Thoracic aorta (tissue), 2 donors: ENCODE results near the gene SYNJ1. TPM values are rescaled to one million over a fixed set of nuclear protein-coding genes. Genes with fewer than 3 reads are reported as not detected.

Experiments
- ATAC-seq: fragments of 150-250 bp; one replicate; pipeline ENCODE4 v1.8.0; 2017; ENCODE audit warnings: low read depth; ENCODE audit not compliant: insufficient number of reproducible peaks, low FRiP score
- DNase-seq: peaks from one replicate; pipeline ENCODE4 v3.0.0-alpha.2; 2020; ENCODE audit warnings: low spot score
- H3K27ac ChIP-seq, 2 donors: fragments of 200-600 bp; sonication (generic); 1 replicate in 1 of 2; 2 replicates in 1 of 2; pipeline ENCODE4 v1.5.1; 2016; ENCODE audit warnings: mild to moderate bottlenecking in 2 of 2, moderate library complexity in 2 of 2
- H3K27me3 ChIP-seq: fragments of 200-600 bp; sonication (generic); replicated peaks from 2 replicates; pipeline ENCODE4 v1.6.0; 2016; ENCODE audit warnings: mild to moderate bottlenecking; ENCODE audit not compliant: insufficient read depth
- H3K36me3 ChIP-seq: fragments of 200-600 bp; sonication (generic); one replicate; pipeline ENCODE4 v1.5.1; 2016
- H3K4me1 ChIP-seq, 2 donors: fragments of 200-600 bp; sonication (generic); 1 replicate in 1 of 2; 2 replicates in 1 of 2; pipeline versions ENCODE4 v1.5.1 to v1.6.0; 2016; ENCODE audit warnings: low read depth in 2 of 2, mild to moderate bottlenecking in 1 of 2; ENCODE audit not compliant: control insufficient read depth in 1 of 2
- H3K4me3 ChIP-seq: fragments of 200-600 bp; sonication (generic); 2 replicates; pipeline ENCODE4 v1.5.1; 2016; ENCODE audit warnings: mild to moderate bottlenecking
- H3K9me3 ChIP-seq: fragments of 200-600 bp; sonication (generic); 2 replicates; pipeline ENCODE4 v1.5.1; 2016
- CTCF ChIP-seq: fragments of 200-600 bp; sonication (generic); IDR thresholded peaks from one replicate; pipeline ENCODE4 v1.5.1; 2019; ENCODE audit warnings: antibody characterized with exemption
- total RNA-seq, 2 donors: library from RNA; depleted of rRNA; stranded (reverse); fragments of >200 nt; gene quantifications; one replicate each; pipeline versions ENCODE4 v1.1.0 to v1.2.3, GENCODE V29; 2016

The SYNJ1 gene
- total RNA-seq, 2 donors from 2014 or later = 10.6 to 19.4 TPM

GRCh38 chr21:32581732-32582131 lies 146.1 kb downstream of the SYNJ1 start:
- Histone ChIP-seq H3K27me3 (no peaks in the 10 kb centered on the region), H3K4me3 (no peak overlapping the region), H3K4me1 (no peaks in the 10 kb centered on the region), H3K27ac (no peak overlapping the region), H3K36me3 (no peaks in the 10 kb centered on the region), H3K9me3 (no peaks in the 10 kb centered on the region)
- no peak for TF ChIP-seq CTCF
- no peak for DNase-seq
- no peak for ATAC-seq

- Histone ChIP-seq H3K4me3 (no peak overlapping the region), H3K4me1 (no peaks in the 10 kb centered on the region), H3K27me3 (no peaks in the 10 kb centered on the region), H3K36me3 (no peaks in the 10 kb centered on the region), H3K9me3 (no peaks in the 10 kb centered on the region), H3K27ac (no peak overlapping the region)
- TF ChIP-seq CTCF = no peak
- no peak for DNase-seq
- no peak for ATAC-seq
Measured at GRCh38 chr21:32580949-32581348, 146.9 kb downstream of the SYNJ1 start.

Other genes starting within 250 kb of the SYNJ1 start
- gene TCP10L, start 142.5 kb downstream of the SYNJ1 start, total RNA-seq = 1 to 10 TPM in 1 of 2 donors, not detected in 1; 2.8 TPM
- gene CFAP298, start 115.6 kb downstream of the SYNJ1 start, total RNA-seq = 10 to 100 TPM; 22.7 to 31.4 TPM
- gene PAXBP1, start 43.7 kb upstream of the SYNJ1 start, total RNA-seq = 10 to 100 TPM; 37.6 to 81.4 TPM